Fibroblast of the conjunctiva (primary cell): ENCODE measurements around the gene VARS2.

Experiments used
- DNase-seq: peaks from one replicate; pipeline ENCODE4 v3.0.0-alpha.2; 2010; ENCODE audit warnings: low read depth

Gene VARS2

GRCh38 chr6:30884521-30885480, 29.2 kb upstream of the VARS2 start:
- no peak for DNase-seq

GRCh38 chr6:30885481-30885998, 28.5 kb upstream of the VARS2 start:
- no peak for DNase-seq

GRCh38 chr6:30885999-30886896, 27.8 kb upstream of the VARS2 start:
- no peak for DNase-seq

GRCh38 chr6:30886897-30887255, 27.2 kb upstream of the VARS2 start:
- DNase-seq = no peak

- no peak for DNase-seq
Measured at GRCh38 chr6:30887901-30888815, 25.9 kb upstream of the VARS2 start.

GRCh38 chr6:30888816-30889495, 25.1 kb upstream of the VARS2 start:
- no peak for DNase-seq

- DNase-seq = no peak
Measured at GRCh38 chr6:30889496-30889885, 24.5 kb upstream of the VARS2 start.

GRCh38 chr6:30889921-30890645, 24.0 kb upstream of the VARS2 start:
- DNase-seq = no peak

GRCh38 chr6:30890646-30891449, 23.2 kb upstream of the VARS2 start:
- no peak for DNase-seq

- no peak for DNase-seq
Measured at GRCh38 chr6:30891450-30891723, 22.7 kb upstream of the VARS2 start.

GRCh38 chr6:30891816-30892538, 22.1 kb upstream of the VARS2 start:
- DNase-seq = no peak

- DNase-seq = no peak
Measured at GRCh38 chr6:30893001-30893591, 20.9 kb upstream of the VARS2 start.

- no peak for DNase-seq
Measured at GRCh38 chr6:30893666-30894065, 20.4 kb upstream of the VARS2 start.

- DNase-seq = no peak
Measured at GRCh38 chr6:30894381-30894780, 19.7 kb upstream of the VARS2 start.

- DNase-seq = no peak
Measured at GRCh38 chr6:30894935-30895334, 19.1 kb upstream of the VARS2 start.

GRCh38 chr6:30895343-30895742, 18.7 kb upstream of the VARS2 start:
- no peak for DNase-seq

GRCh38 chr6:30896541-30896940, 17.5 kb upstream of the VARS2 start:
- DNase-seq = no peak

GRCh38 chr6:30897882-30898281, 16.2 kb upstream of the VARS2 start:
- no peak for DNase-seq
